ENCODE results near the gene KIAA1671.

The KIAA1671 gene

GRCh38 chr22:24952837-24953383 is 394 bp downstream of the KIAA1671 start:
- TF ChIP-seq, protein P1, sequence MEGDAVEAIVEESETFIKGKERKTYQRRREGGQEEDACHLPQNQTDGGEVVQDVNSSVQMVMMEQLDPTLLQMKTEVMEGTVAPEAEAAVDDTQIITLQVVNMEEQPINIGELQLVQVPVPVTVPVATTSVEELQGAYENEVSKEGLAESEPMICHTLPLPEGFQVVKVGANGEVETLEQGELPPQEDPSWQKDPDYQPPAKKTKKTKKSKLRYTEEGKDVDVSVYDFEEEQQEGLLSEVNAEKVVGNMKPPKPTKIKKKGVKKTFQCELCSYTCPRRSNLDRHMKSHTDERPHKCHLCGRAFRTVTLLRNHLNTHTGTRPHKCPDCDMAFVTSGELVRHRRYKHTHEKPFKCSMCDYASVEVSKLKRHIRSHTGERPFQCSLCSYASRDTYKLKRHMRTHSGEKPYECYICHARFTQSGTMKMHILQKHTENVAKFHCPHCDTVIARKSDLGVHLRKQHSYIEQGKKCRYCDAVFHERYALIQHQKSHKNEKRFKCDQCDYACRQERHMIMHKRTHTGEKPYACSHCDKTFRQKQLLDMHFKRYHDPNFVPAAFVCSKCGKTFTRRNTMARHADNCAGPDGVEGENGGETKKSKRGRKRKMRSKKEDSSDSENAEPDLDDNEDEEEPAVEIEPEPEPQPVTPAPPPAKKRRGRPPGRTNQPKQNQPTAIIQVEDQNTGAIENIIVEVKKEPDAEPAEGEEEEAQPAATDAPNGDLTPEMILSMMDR (conservative IDR thresholded peaks at IDR 0.05; ENCODE audit: low read length), result no peak
- peak; percentile 33 for DNase-seq (ENCODE audit: low read depth)
- H3K4me3 ChIP-seq (ENCODE audit: low read length), result peak overlapping the region; percentile 72

- no peak for DNase-seq (ENCODE audit: low read depth)
- TF ChIP-seq, protein P1 (conservative IDR thresholded peaks at IDR 0.05; ENCODE audit: low read length), result no peak
- peak overlapping the region; percentile 72 for H3K4me3 ChIP-seq (ENCODE audit: low read length)
Observed at GRCh38 chr22:24953384-24954113, 1.0 kb downstream of the KIAA1671 start.

DNA sequence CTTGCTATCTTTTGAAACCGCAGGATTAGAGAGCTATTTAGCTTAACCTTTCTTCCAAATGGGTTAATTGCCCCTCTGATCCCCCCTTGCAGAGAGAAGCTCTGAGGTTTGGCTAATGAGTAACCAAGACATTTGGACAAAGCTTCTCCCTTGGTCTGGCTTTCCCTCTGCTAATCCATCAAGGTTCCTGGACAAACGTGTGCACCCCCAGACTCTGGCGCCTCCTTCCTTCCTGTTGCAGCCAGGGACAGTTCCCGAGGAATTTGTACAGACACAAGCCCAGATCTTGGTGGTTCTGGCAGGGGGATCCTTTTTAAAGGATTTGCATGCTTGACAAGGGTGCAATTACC is 1.6 kb downstream of the KIAA1671 start:
- no peak for DNase-seq (ENCODE audit: low read depth)
- no peak overlapping the region for H3K4me3 ChIP-seq (ENCODE audit: low read length)
- TF ChIP-seq, protein P1 (conservative IDR thresholded peaks at IDR 0.05; ENCODE audit: low read length), result no peak

GRCh38 chr22:24954856-24955255 is 2.3 kb downstream of the KIAA1671 start:
- no peak overlapping the region for H3K4me3 ChIP-seq (ENCODE audit: low read length)
- TF ChIP-seq, protein P1 (conservative IDR thresholded peaks at IDR 0.05; ENCODE audit: low read length), result no peak
- no peak for DNase-seq (ENCODE audit: low read depth)

- DNase-seq (ENCODE audit: low read depth), result no peak
- no peak overlapping the region for H3K4me3 ChIP-seq (ENCODE audit: low read length)
- TF ChIP-seq, protein P1 (conservative IDR thresholded peaks at IDR 0.05; ENCODE audit: low read length), result no peak
Observed at GRCh38 chr22:24957043-24957442, 4.5 kb downstream of the KIAA1671 start.

GRCh38 chr22:24961217-24961844 is 8.8 kb downstream of the KIAA1671 start:
- TF ChIP-seq, protein P1 (conservative IDR thresholded peaks at IDR 0.05; ENCODE audit: low read length), result no peak
- DNase-seq (ENCODE audit: low read depth), result no peak
- H3K4me3 ChIP-seq (ENCODE audit: low read length), result no peak overlapping the region

DNA sequence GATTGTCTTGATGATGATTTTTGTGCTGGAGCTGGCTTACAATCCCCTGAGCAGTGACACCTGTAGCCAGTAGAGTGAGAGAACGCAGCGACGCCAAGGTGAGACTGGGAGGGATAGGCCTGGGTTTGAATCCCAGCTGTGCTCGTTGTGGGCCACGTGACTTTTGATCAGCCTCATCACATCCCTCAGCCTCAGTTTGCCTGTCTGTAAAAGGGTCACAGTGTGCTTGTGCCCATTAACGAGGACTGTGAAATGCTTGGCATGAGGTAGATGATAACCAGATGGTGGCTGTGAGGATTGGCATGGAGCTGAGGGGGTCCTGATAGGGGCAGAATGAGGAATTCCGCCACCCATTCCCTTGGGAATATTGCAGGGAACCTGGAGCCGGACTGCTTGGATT is 9.6 kb downstream of the KIAA1671 start:
- TF ChIP-seq, protein P1 (conservative IDR thresholded peaks at IDR 0.05; ENCODE audit: low read length), result no peak

More for the DNA sequence above, 9.6 kb downstream of the KIAA1671 start:
- no peak for DNase-seq (ENCODE audit: low read depth)
- H3K4me3 ChIP-seq (ENCODE audit: low read length), result no peak overlapping the region
